Caki2 (cell line): ENCODE results near the gene NUP42. TPM values are rescaled to one million over a fixed set of nuclear protein-coding genes. Genes with fewer than 3 reads are reported as not detected.
"Not testable (repeated sequence)": the region's sequence is repeated elsewhere in the genome, so short reads cannot be mapped to it uniquely, and the experiment has no call there.

Experiments
- DNase-seq: peaks from one replicate; pipeline ENCODE4 v3.0.0-alpha.2; 2015; ENCODE audit warnings: low read depth
- in situ Hi-C: cut with HindIII; loops from 2 replicates; pipeline ENCODE4 v1.10.0; 2016; ENCODE audit warnings: low sequenced_read_pairs, low pct_unique_long_range_greater_than_20kb, mixed read lengths
- total RNA-seq: library from RNA; depleted of rRNA; stranded (reverse); fragments of >200 nt; shearing (Covaris generic); gene quantifications from 2 replicates; pipeline ENCODE4 v1.2.3, GENCODE V29; 2014; ENCODE audit warnings: low replicate concordance

Gene NUP42
- total RNA-seq, 1 experiment from 2014 or later: 51.0 TPM

DNA sequence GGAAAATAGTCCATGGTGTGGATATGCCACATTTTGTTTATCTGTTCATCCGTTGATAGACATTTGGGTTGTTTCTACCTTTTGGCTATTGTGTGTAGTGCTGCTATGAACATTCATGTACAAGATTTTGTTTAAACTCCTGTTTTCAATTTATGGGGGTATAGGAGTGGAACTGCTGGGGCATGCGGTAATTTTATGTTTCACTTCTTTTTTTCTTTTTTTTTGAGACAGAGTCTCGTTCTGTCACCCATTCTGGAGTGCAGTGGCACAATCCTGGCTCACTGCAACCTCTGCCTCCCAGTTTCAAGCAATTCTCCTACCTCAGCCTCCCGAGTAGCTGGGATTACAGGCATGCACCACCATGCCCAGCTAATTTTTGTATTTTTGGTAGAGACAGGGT lies 42.5 kb downstream of the NUP42 start:
- in situ Hi-C loops, DNase-seq: not testable (repeated sequence)

DNA sequence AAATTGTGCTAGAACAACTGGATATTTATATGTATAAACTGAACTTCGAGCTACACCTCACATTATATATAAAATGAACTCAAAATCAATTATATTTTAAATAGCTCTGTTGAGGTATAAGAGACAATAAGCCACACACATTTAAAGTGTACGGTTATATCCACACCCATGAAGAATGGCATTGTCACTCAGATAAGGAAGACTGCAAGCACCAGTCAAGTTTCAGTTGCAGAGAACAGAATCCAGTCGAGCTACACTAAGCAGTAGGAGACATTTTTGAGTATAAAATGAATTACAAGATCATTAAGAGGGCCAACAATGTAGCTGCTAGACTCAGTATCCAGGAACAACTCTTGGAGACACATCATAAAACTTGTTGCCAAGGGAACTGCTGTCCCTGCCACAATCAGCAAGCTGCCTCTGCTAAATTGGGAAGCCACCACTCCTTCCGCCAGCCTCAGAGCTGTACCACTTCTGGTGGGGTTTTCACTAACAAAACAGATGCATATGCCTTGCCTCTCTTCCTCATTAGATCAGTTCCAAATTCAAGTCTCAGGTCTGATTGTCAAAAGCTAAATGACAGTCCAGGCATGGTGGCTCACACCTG lies 45.1 kb downstream of the NUP42 start:
- no peak for DNase-seq
- in situ Hi-C loops: no loop called here

DNA sequence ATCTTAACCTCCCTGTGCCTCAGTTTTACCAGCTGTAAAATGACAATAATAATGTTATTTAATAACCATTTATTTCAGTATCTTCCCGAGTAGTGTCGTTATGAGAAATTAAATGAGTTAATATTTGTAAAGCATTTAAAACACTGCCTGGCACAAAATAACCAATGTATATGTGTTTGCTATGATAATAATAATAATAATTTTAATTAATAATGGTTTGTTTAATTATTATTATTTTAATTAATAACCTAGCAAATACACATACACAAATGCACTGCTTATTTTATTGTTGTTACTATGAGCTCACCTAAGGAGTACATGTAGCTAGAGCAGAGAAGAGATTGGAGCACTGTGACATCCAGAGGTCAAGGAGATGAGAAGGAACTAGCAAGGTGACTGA lies 46.6 kb downstream of the NUP42 start:
- DNase-seq: no peak
- in situ Hi-C loops: no loop called here

DNA sequence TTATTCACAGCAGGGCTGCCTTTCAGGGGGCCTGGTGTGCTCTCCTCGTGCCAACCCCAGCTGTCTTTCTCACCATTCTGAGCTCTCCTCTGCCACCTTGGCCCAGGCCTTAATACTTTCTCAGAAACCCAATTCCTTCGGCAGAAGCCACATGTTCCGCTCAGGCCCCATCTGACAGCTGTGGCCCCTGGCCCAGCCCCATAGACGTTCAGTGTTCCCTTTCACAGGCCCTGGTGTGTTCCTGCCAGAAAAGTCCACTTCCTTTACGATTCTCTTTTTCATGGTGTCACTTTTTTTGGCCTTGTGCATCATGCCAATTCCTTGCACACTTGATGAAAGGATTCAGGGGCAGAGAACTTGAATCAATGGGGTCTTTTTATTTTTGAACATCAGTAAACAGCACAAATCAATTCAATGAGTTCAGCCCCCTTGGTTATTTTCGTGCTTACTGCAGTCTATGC lies 48.8 kb downstream of the NUP42 start:
- no peak for DNase-seq
- in situ Hi-C loops: no loop called here

DNA sequence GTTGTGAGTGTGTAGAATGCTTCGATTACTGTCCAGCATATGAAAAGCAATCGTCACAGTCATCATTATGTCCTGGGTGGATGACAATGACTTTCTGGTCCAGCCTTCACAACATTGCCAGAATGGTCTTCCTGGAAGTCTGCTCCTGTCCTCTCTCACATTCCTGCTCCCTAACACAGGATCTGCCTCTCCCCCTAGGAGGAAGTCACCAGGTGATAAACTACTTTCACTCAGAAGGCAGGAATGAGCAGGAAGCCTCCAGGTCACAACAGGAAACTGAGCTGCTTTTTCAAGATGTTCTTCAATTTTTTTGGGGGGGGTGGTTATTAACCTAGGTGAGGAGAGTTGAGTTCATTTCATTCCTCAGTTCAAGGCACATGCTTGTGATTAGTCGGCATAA lies 51.1 kb downstream of the NUP42 start:
- in situ Hi-C loops: no loop called here
- DNase-seq: no peak

- DNase-seq: no peak
- in situ Hi-C loops: no loop called here
Observed at GRCh38 chr7:23234569-23235296, 52.9 kb downstream of the NUP42 start.

DNA sequence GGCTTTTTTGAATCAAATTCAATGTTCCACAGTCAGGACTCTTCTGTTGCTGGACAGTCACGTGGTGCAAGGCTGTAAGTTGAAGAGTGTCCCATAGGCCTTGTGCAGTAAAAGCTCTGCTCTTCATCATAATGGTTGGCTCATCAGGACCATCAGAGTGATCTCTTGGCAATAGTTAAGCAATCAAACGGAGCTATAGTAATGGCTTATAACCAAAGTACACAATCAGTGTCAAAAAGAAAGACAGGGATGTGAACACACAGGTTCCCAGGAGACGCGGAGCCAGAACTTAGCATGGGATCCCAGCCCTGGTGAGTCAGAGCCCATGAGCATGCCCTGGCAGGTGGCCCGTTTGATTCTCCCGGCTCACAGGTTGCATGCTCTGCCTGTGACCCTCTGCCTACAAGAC lies 54.0 kb downstream of the NUP42 start:
- in situ Hi-C loops: no loop called here
- peak; percentile 15 for DNase-seq

DNA sequence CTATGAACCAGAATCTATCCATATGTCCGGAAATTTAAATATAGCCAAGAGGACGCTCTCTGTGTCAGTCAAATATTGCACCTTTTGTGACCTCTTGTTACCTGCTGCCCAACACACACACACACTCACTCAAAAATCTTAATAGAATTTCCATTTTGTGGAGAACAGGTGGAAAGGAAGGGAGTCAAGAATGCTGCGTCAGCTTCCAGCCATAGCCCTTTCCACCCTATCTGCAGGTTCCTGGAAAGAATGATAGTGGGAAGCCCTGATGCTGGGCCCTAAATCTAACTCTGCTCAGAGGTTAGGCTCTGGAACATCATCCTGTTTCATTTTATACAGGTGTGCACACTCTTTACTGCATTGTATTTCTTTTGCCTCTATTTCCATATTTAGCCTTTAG lies 55.2 kb downstream of the NUP42 start:
- DNase-seq: no peak
- in situ Hi-C loops: no loop called here

DNA sequence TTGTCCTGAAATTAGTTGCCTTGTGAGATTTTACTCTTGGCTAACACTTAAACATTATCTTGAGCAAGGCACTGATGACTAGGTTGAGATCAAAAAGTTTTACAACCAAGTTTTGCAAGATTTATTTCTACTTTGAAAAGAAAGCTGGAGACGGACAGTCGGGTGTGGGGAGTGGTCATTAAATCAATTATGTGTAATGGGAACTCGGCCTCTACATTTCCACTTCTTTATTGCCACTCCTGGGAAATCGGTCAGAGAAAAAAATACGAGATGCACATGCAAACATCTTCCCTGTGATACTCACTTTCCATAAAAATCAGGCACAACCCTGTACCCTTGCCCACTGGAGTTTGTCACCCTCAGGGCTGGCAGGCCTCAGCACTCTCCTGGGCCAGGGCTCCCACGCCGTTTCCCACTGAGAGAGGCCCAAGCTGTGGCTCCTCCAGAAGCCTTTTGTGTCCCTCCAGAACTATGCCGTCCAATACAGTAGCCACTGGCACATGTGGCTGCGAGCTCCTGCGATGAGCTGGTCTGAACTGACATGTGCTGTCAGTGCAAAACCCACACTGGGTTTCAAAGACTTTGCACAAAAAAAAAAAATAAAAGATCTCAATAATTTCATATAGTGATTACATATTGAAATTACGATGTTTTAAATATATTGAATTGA lies 57.3 kb downstream of the NUP42 start:
- in situ Hi-C loops: no loop called here
- DNase-seq: no peak

- DNase-seq: no peak
- in situ Hi-C loops: no loop called here
Observed at GRCh38 chr7:23239698-23240097, 57.9 kb downstream of the NUP42 start.

DNA sequence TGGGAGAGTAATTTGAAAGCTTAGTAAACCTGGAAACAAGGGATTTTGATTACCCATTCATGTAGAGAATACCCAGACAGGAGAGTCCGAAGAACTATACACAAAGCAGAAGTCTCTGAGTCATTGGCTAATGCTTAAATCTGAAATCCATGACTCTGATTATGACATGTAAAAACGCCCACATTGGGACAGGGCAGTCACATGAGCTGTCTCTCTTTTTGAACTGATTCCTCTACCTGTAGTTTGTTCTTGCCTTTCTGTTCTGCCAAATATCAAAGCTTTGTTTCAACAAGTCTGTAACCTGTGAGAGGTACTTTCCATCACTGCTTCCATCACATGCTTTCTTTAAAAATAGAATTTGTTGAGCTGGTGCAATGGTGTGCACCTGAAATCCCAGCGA lies 60.5 kb downstream of the NUP42 start:
- DNase-seq: no peak
- in situ Hi-C loops: no loop called here

- in situ Hi-C loops: no loop called here
- no peak for DNase-seq
Observed at GRCh38 chr7:23242935-23243334, 61.1 kb downstream of the NUP42 start.

DNA sequence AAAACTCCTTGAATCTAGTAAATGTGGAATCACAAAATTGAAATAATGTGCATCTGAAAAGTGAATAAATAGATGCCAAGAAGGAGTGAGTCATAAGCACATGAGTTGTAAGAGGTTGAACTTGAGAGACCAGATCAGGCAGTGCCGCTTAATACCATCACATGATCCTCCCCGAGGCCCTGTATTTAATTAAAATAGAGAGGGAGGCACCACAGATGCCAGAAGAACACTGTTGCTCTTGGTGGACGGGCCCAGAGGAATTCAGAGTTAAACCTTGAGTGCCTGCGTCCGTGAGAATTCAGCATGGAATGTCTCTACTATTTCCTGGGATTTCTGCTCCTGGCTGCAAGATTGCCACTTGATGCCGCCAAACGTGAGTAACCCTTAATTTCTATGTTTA lies 64.7 kb downstream of the NUP42 start, which contains the start of gene GPNMB:
Gene GPNMB, plus strand, starts transcription at position 221 of the 400 bp plus-strand sequence. Its CDS starts 83 bp downstream, at position 304.
- in situ Hi-C loops: no loop called here
- peak; percentile 62 for DNase-seq

DNA sequence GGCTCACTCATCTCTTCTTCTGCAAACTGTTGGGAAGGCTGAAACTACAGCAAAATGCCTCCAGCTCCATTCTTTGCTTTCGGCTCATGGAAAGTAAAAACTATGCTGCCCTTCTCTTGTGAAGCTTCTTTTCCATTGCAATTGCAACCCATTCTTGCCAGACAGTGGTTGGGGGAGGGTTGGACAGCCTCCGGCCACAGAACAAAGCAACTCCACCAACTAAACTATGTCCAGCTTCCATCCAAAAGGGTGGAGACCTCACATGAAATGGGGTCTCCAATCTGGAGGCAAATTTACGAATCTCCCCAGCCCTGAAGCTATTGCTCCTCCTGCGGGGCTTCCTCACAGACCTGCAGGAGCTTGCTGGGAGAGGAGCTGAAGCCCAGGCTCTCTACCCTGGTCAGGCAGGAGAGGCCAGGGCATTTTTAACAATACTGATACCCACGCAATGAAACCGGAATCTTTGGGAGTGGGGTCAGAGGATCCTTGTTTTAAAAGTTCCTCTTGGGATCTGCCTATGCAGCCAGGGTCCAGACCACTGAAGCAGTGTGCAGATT lies 65.3 kb downstream of the NUP42 start:
- in situ Hi-C loops: no loop called here
- DNase-seq: no peak

GRCh38 chr7:23247603-23248335 lies 65.9 kb downstream of the NUP42 start:
- DNase-seq: no peak
- in situ Hi-C loops: no loop called here

- no peak for DNase-seq
- in situ Hi-C loops: no loop called here
Observed at GRCh38 chr7:23249486-23249885, 67.6 kb downstream of the NUP42 start.
